Keratinocyte (primary cell): ENCODE results near the gene HSPG2. TPM values are rescaled to one million over a fixed set of nuclear protein-coding genes. Genes with fewer than 3 reads are reported as not detected.

Experiments
- DNase-seq: peaks from one replicate; pipeline ENCODE4 v3.0.0-alpha.2; 2011; ENCODE audit warnings: low read depth, missing footprints, low spot score
- FAIRE-seq: peaks from 2 replicates; lab custom pipeline; 2011; peaks lifted over from hg19 to GRCh38; lab: Jason Lieb, UNC
- H2AFZ ChIP-seq: 2 replicates; pipeline ENCODE4 v1.6.0; 2012; ENCODE audit warnings: low read length, control low read depth, inconsistent platforms; ENCODE audit not compliant: control insufficient read depth
- H3K27ac ChIP-seq: 2 replicates; pipeline ENCODE4 v1.5.1; 2011; ENCODE audit warnings: low read length; ENCODE audit not compliant: control insufficient read depth, insufficient read depth
- H3K27me3 ChIP-seq: 3 replicates; pipeline ENCODE4 v1.6.0; 2011; ENCODE audit warnings: low read length; ENCODE audit not compliant: control insufficient read depth, insufficient read depth; ENCODE audit errors: extremely low read depth
- H3K36me3 ChIP-seq, 2 experiments: 2 replicates in 1 of 2; 3 replicates in 1 of 2; pipeline ENCODE4 v1.5.1; 2011; ENCODE audit warnings: low read length in 2 of 2, mild to moderate bottlenecking in 1 of 2; ENCODE audit not compliant: control insufficient read depth in 2 of 2, insufficient read depth in 2 of 2; ENCODE audit errors: extremely low read depth in 1 of 2
- H3K4me1 ChIP-seq: 3 replicates; pipeline ENCODE4 v1.5.1; 2011; ENCODE audit warnings: low read length; ENCODE audit not compliant: control insufficient read depth, insufficient read depth; ENCODE audit errors: extremely low read depth
- H3K4me2 ChIP-seq: 3 replicates; pipeline ENCODE4 v1.6.0; 2011; ENCODE audit warnings: low read depth, low read length; ENCODE audit not compliant: control insufficient read depth, insufficient read depth; ENCODE audit errors: extremely low read depth
- H3K4me3 ChIP-seq, 3 experiments: fragments of 200-600 bp in 1 of 3; sonication (generic) in 1 of 3; 2 replicates in 2 of 3; 3 replicates in 1 of 3; pipeline ENCODE4 v1.5.1; 2011 to 2016; ENCODE audit warnings: low read length in 3 of 3, mild to moderate bottlenecking in 3 of 3, control low read depth in 2 of 3, inconsistent platforms in 1 of 3, low read depth in 1 of 3, mixed read lengths in 1 of 3, mixed run types in 1 of 3, moderate library complexity in 1 of 3; ENCODE audit not compliant: control insufficient read depth in 2 of 3, insufficient read depth in 2 of 3; ENCODE audit errors: extremely low read depth in 1 of 3
- H3K79me2 ChIP-seq: 2 replicates; pipeline ENCODE4 v1.6.0; 2012; ENCODE audit warnings: low read length; ENCODE audit not compliant: control insufficient read depth, insufficient read depth
- H3K9ac ChIP-seq: 3 replicates; pipeline ENCODE4 v1.6.0; 2011; ENCODE audit warnings: low read length; ENCODE audit not compliant: control insufficient read depth, insufficient read depth; ENCODE audit errors: extremely low read depth
- H3K9me1 ChIP-seq: 3 replicates; pipeline ENCODE4 v1.6.0; 2011; ENCODE audit warnings: low read length; ENCODE audit not compliant: control insufficient read depth, insufficient read depth; ENCODE audit errors: extremely low read depth
- H3K9me3 ChIP-seq: 2 replicates; pipeline ENCODE4 v1.5.1; 2012; ENCODE audit warnings: low read depth, low read length; ENCODE audit not compliant: control insufficient read depth
- H4K20me1 ChIP-seq: 3 replicates; pipeline ENCODE4 v1.6.0; 2011; ENCODE audit warnings: low read length; ENCODE audit not compliant: control insufficient read depth, insufficient read depth; ENCODE audit errors: extremely low read depth
- CTCF ChIP-seq, 3 experiments: IDR thresholded peaks in 1 of 3; conservative IDR thresholded peaks in 1 of 3; optimal IDR thresholded peaks in 1 of 3; 2 replicates in 2 of 3; 3 replicates in 1 of 3; pipeline versions ENCODE3 to v1.5.1; 2011; ENCODE audit warnings: low read length in 3 of 3, mild to moderate bottlenecking in 3 of 3, moderate library complexity in 2 of 3, control low read depth in 1 of 3, inconsistent platforms in 1 of 3; ENCODE audit not compliant: insufficient read depth in 2 of 3; ENCODE audit errors: extremely low read depth in 1 of 3
- EZH2 ChIP-seq: IDR thresholded peaks from one replicate; pipeline ENCODE4 v1.6.1; 2012; ENCODE audit warnings: inconsistent platforms, mild to moderate bottlenecking, low read length, moderate library complexity
- dilution Hi-C: fragments of 300-500 bp; cut with MboI; formaldehyde crosslinking; loops from one replicate; pipeline ENCODE4 v1.7.0; 2020; ENCODE audit warnings: low sequenced_read_pairs; ENCODE audit not compliant: extremely low pct_ligation_motif_present
- polyA plus RNA-seq, 5 experiments: library from polyadenylated mRNA; depleted of rRNA in 3 of 5; stranded (reverse) in 3 of 5; stranded (forward) in 1 of 5; unstranded in 1 of 5; fragments of >200 nt; gene quantifications; 1 replicate in 1 of 5; 2 replicates in 3 of 5; 3 replicates in 1 of 5; pipeline versions ENCODE4 v1.2.1 to v1.2.3, GENCODE V29; 2011 to 2012; ENCODE audit warnings: missing spikeins in 2 of 5, low read depth in 1 of 5, low replicate concordance in 1 of 5

The HSPG2 gene
- polyA plus RNA-seq, 1 donor (not counting 4 experiments of a cell fraction or from before 2014, with no cell fraction given) = 9.0 TPM

- no peaks in the 10 kb centered on the region for H3K27me3 ChIP-seq
- DNase-seq (no peak), FAIRE-seq (no peak)
- dilution Hi-C loops = no loop called here
- no peak overlapping the region for H3K9ac ChIP-seq
- H2AFZ ChIP-seq = no peak overlapping the region
- no peaks in the 10 kb centered on the region for H3K4me1 ChIP-seq
- H3K4me3 ChIP-seq = no peak overlapping the region
- no peak overlapping the region for H3K27ac ChIP-seq
- H3K4me2 ChIP-seq = no peak overlapping the region
- TF ChIP-seq EZH2 = no peak
- TF ChIP-seq CTCF (optimal IDR thresholded peaks at IDR 0.05 in 1 of 3, IDR thresholded peaks at IDR 0.05 in 1 of 3, conservative IDR thresholded peaks at IDR 0.05 in 1 of 3; ENCODE audit: extremely low read depth in 1 of 3, insufficient read depth in 2 of 3, low read length in 3 of 3) = no peak
- H4K20me1 ChIP-seq = no peaks in the 10 kb centered on the region
- H3K36me3 ChIP-seq = peaks cover 52 to 59% of the 10 kb centered on the region in 2 experiments
- no peaks in the 10 kb centered on the region for H3K79me2 ChIP-seq
- peaks cover 5% of the 10 kb centered on the region for H3K9me3 ChIP-seq
- H3K9me1 ChIP-seq = no peaks in the 10 kb centered on the region
Observed at GRCh38 chr1:21837476-21837875, 99.6 kb downstream of the HSPG2 start.

- no peaks in the 10 kb centered on the region for H3K27me3 ChIP-seq
- H3K9me3 ChIP-seq = peaks cover 5% of the 10 kb centered on the region
- no peak overlapping the region for H3K27ac ChIP-seq
- dilution Hi-C loops = no loop called here
- no peak for FAIRE-seq
- TF ChIP-seq CTCF (optimal IDR thresholded peaks at IDR 0.05 in 1 of 3, IDR thresholded peaks at IDR 0.05 in 1 of 3, conservative IDR thresholded peaks at IDR 0.05 in 1 of 3; ENCODE audit: extremely low read depth in 1 of 3, insufficient read depth in 2 of 3, low read length in 3 of 3) = no peak
- no peak for TF ChIP-seq EZH2
- no peak for DNase-seq
- no peaks in the 10 kb centered on the region for H3K4me1 ChIP-seq
- H3K36me3 ChIP-seq = peaks cover 52 to 56% of the 10 kb centered on the region in 2 experiments
- no peaks in the 10 kb centered on the region for H4K20me1 ChIP-seq
- H3K9ac ChIP-seq = no peak overlapping the region
- H2AFZ ChIP-seq = no peak overlapping the region
- no peaks in the 10 kb centered on the region for H3K79me2 ChIP-seq
- H3K9me1 ChIP-seq = no peaks in the 10 kb centered on the region
- H3K4me3 ChIP-seq = no peak overlapping the region
- H3K4me2 ChIP-seq = no peak overlapping the region
Observed at GRCh38 chr1:21836729-21837128, 100.4 kb downstream of the HSPG2 start.
